Neural progenitor cell (in vitro differentiated cells): ENCODE measurements around the gene CEBPB. TPM values are rescaled to one million over a fixed set of nuclear protein-coding genes. Genes with fewer than 3 reads are reported as not detected.
A peak's percentile ranks its signal among the peaks of the same experiment; 100 is the strongest.

Source experiments
- DNase-seq: peaks from one replicate; pipeline ENCODE4 v3.0.0-alpha.2; 2016; ENCODE audit warnings: low spot score
- H2AFZ ChIP-seq: fragments of 200-600 bp; sonication (generic); replicated peaks from 2 replicates; pipeline ENCODE4 v1.6.1; 2016; ENCODE audit warnings: antibody characterized with exemption
- H3F3A ChIP-seq: fragments of 200-600 bp; sonication (generic); 2 replicates; pipeline ENCODE4 v1.6.1; 2016; ENCODE audit warnings: antibody characterized with exemption, low read depth
- H3K27ac ChIP-seq: fragments of 200-600 bp; sonication (generic); 2 replicates; pipeline ENCODE4 v1.5.1; 2016; ENCODE audit warnings: mild to moderate bottlenecking
- H3K27me3 ChIP-seq: fragments of 200-600 bp; sonication (generic); 2 replicates; pipeline ENCODE4 v1.6.1; 2016; ENCODE audit warnings: mild to moderate bottlenecking, moderate library complexity
- H3K36me3 ChIP-seq: fragments of 200-600 bp; sonication (generic); 2 replicates; pipeline ENCODE4 v1.5.1; 2016
- H3K4me1 ChIP-seq: fragments of 200-600 bp; sonication (generic); 2 replicates; pipeline ENCODE4 v1.6.1; 2016; ENCODE audit warnings: mixed run types
- H3K4me2 ChIP-seq: fragments of 200-600 bp; sonication (generic); 2 replicates; pipeline ENCODE4 v1.6.1; 2016
- H3K4me3 ChIP-seq: fragments of 200-600 bp; sonication (generic); 2 replicates; pipeline ENCODE4 v1.5.1; 2016
- H3K79me2 ChIP-seq: fragments of 200-600 bp; sonication (generic); 2 replicates; pipeline ENCODE4 v1.6.1; 2016; ENCODE audit warnings: low read depth
- H3K9ac ChIP-seq: fragments of 200-600 bp; sonication (generic); 2 replicates; pipeline ENCODE4 v1.6.1; 2016
- H3K9me3 ChIP-seq: fragments of 200-600 bp; sonication (generic); 2 replicates; pipeline ENCODE4 v1.5.1; 2016; ENCODE audit warnings: low read depth
- H4K20me1 ChIP-seq: fragments of 200-600 bp; sonication (generic); 2 replicates; pipeline ENCODE4 v1.6.1; 2016; ENCODE audit warnings: low read depth
- H3K27ac Mint-ChIP-seq: 3 replicates; pipeline ENCODE4 v1.8.0; 2021; ENCODE audit warnings: mixed read lengths
- H3K27me3 Mint-ChIP-seq: 2 replicates; pipeline ENCODE4 v1.8.0; 2022; ENCODE audit warnings: low read depth, mild to moderate bottlenecking, inconsistent platforms, moderate library complexity, mixed read lengths; ENCODE audit not compliant: insufficient read depth
- H3K36me3 Mint-ChIP-seq: 3 replicates; pipeline ENCODE4 v1.8.0; 2021; ENCODE audit warnings: mixed read lengths
- H3K4me1 Mint-ChIP-seq: 3 replicates; pipeline ENCODE4 v1.8.0; 2021; ENCODE audit warnings: mixed read lengths
- H3K4me3 Mint-ChIP-seq: 3 replicates; pipeline ENCODE4 v1.8.0; 2021; ENCODE audit warnings: mild to moderate bottlenecking, moderate library complexity, mixed read lengths
- H3K9me3 Mint-ChIP-seq: 3 replicates; pipeline ENCODE4 v1.8.0; 2020; ENCODE audit warnings: mixed read lengths
- EZH2 ChIP-seq: fragments of 200-600 bp; sonication (generic); IDR thresholded peaks from 2 replicates; pipeline ENCODE4 v1.6.1; 2017; ENCODE audit warnings: antibody characterized with exemption, mild to moderate bottlenecking, moderate library complexity
- EZH2phosphoT487 ChIP-seq: fragments of 200-600 bp; sonication (generic); IDR thresholded peaks from 2 replicates; pipeline ENCODE4 v1.6.1; 2017; ENCODE audit warnings: antibody characterized with exemption
- total RNA-seq: library from RNA; depleted of rRNA; stranded (reverse); fragments of >200 nt; gene quantifications from 2 replicates; pipeline ENCODE4 v1.2.3, GENCODE V29; 2015; ENCODE audit warnings: low replicate concordance
- TF ChIP-seq, protein P1 (sequence below): fragments of 200-600 bp; sonication (generic); IDR thresholded peaks from 2 replicates; pipeline ENCODE4 v1.5.1; 2017; ENCODE audit warnings: antibody characterized with exemption, mild to moderate bottlenecking

CEBPB gene
- total RNA-seq, 1 donor from 2014 or later = 1.8 TPM

- peak overlapping the region; percentile 2 for H2AFZ ChIP-seq
- Mint-ChIP-seq H3K27me3 (peaks cover 16% of the 10 kb centered on the region), H3K36me3 (no peaks in the 10 kb centered on the region), H3K4me1 (peaks cover 4% of the 10 kb centered on the region), H3K4me3 (no peak overlapping the region), H3K27ac (no peak overlapping the region), H3K9me3 (no peaks in the 10 kb centered on the region)
- H3K79me2 ChIP-seq = no peaks in the 10 kb centered on the region
- TF ChIP-seq, protein P1, sequence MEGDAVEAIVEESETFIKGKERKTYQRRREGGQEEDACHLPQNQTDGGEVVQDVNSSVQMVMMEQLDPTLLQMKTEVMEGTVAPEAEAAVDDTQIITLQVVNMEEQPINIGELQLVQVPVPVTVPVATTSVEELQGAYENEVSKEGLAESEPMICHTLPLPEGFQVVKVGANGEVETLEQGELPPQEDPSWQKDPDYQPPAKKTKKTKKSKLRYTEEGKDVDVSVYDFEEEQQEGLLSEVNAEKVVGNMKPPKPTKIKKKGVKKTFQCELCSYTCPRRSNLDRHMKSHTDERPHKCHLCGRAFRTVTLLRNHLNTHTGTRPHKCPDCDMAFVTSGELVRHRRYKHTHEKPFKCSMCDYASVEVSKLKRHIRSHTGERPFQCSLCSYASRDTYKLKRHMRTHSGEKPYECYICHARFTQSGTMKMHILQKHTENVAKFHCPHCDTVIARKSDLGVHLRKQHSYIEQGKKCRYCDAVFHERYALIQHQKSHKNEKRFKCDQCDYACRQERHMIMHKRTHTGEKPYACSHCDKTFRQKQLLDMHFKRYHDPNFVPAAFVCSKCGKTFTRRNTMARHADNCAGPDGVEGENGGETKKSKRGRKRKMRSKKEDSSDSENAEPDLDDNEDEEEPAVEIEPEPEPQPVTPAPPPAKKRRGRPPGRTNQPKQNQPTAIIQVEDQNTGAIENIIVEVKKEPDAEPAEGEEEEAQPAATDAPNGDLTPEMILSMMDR = peak; percentile 97
- no peak for TF ChIP-seq EZH2phosphoT487
- no peak overlapping the region for H3K4me2 ChIP-seq
- peaks cover 23% of the 10 kb centered on the region for H3K27me3 ChIP-seq
- peaks cover 1% of the 10 kb centered on the region for H3F3A ChIP-seq
- H3K4me1 ChIP-seq = no peaks in the 10 kb centered on the region
- no peaks in the 10 kb centered on the region for H3K36me3 ChIP-seq
- no peak overlapping the region for H3K9ac ChIP-seq
- no peak overlapping the region for H3K27ac ChIP-seq
- DNase-seq = peak; percentile 92
- H4K20me1 ChIP-seq = no peaks in the 10 kb centered on the region
- H3K4me3 ChIP-seq = no peak overlapping the region
- no peaks in the 10 kb centered on the region for H3K9me3 ChIP-seq
Measured at GRCh38 chr20:50186151-50186885, 4.3 kb upstream of the CEBPB start.

- Histone ChIP-seq H3K9me3 (no peaks in the 10 kb centered on the region), H3K4me1 (no peaks in the 10 kb centered on the region), H3F3A (peaks cover 8% of the 10 kb centered on the region), H3K4me3 (no peak overlapping the region), H3K79me2 (no peaks in the 10 kb centered on the region), H4K20me1 (peaks cover 3% of the 10 kb centered on the region), H2AFZ (no peak overlapping the region), H3K27me3 (peaks cover 30% of the 10 kb centered on the region), H3K27ac (no peak overlapping the region), H3K4me2 (no peak overlapping the region), H3K36me3 (no peaks in the 10 kb centered on the region), H3K9ac (no peak overlapping the region)
- peaks cover 4% of the 10 kb centered on the region for H3K4me1 Mint-ChIP-seq
- H3K27me3 Mint-ChIP-seq = peaks cover 14% of the 10 kb centered on the region
- H3K27ac Mint-ChIP-seq = no peak overlapping the region
- no peak for TF ChIP-seq EZH2phosphoT487
- TF ChIP-seq, protein P1 = no peak
- no peak for TF ChIP-seq EZH2
- no peak overlapping the region for H3K4me3 Mint-ChIP-seq
- no peaks in the 10 kb centered on the region for H3K9me3 Mint-ChIP-seq
- H3K36me3 Mint-ChIP-seq = no peaks in the 10 kb centered on the region
- no peak for DNase-seq
Measured at GRCh38 chr20:50186987-50187402, 3.6 kb upstream of the CEBPB start.

DNA sequence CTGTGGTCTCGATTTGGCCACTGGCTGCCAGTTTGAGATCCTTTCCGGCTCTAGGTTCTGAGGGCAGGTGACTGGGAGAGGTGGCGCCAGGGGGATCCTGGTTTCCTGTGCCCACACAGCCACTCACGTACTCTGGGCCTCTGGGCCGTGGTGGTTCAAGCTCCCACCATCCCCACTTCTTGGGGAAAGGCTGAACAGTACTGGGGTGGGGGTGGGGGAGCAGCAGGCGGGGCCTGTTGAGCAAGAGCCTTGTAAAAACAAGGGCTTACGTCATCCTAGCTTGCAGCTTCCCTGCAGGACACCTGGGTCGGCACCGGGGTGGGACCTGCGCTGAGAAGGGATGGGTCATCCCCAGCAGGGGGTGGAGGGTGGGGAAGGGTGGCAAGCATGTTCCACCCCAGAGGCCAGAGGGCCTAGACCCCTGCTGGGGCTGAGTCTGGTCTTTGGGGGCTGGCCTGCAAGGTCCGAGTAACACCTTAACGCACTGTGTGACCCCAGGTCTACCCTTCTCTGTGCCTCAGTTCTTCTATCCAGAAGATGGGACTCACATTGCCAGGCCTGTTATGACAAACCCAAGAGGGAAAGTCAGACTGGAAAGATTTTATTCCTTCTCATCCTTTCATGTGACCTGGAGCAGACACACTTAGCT, 3.1 kb upstream of the CEBPB start:
- no peak overlapping the region for H3K27ac Mint-ChIP-seq
- no peaks in the 10 kb centered on the region for H3K36me3 ChIP-seq
- H3K36me3 Mint-ChIP-seq = no peaks in the 10 kb centered on the region
- no peak overlapping the region for H2AFZ ChIP-seq
- H3K9me3 ChIP-seq = no peaks in the 10 kb centered on the region
- no peaks in the 10 kb centered on the region for H3K9me3 Mint-ChIP-seq
- H3K27ac ChIP-seq = no peak overlapping the region
- peaks cover 11% of the 10 kb centered on the region for H3F3A ChIP-seq
- no peak overlapping the region for H3K4me3 ChIP-seq
- no peak for DNase-seq
- peaks cover 3% of the 10 kb centered on the region for H4K20me1 ChIP-seq
- H3K4me1 Mint-ChIP-seq = peaks cover 8% of the 10 kb centered on the region
- H3K9ac ChIP-seq = no peak overlapping the region
- H3K27me3 ChIP-seq = peaks cover 35% of the 10 kb centered on the region
- peaks cover 16% of the 10 kb centered on the region for H3K27me3 Mint-ChIP-seq
- H3K4me2 ChIP-seq = no peak overlapping the region
- peak overlapping the region; percentile 71 for H3K4me3 Mint-ChIP-seq
- TF ChIP-seq EZH2phosphoT487 (no peak), EZH2 (no peak)
- TF ChIP-seq, protein P1 = no peak
- peaks cover 5% of the 10 kb centered on the region for H3K4me1 ChIP-seq
- H3K79me2 ChIP-seq = no peaks in the 10 kb centered on the region
